HepG2 (cell line): Measurements from ENCODE around the gene CHRNB2. TPM values are rescaled to one million over a fixed set of nuclear protein-coding genes. Genes with fewer than 3 reads are reported as not detected.

Experiments
- CBX2 ChIP-seq, 2 experiments: fragments of 200-600 bp in 1 of 2; sonication (generic); formaldehyde crosslinking in 1 of 2; IDR thresholded peaks; 2 replicates each; pipeline versions ENCODE4 v1.7.0 to v1.8.1; 2018 to 2022; ENCODE audit warnings: low read depth in 2 of 2, low read length in 1 of 2, mild to moderate bottlenecking in 1 of 2, missing genetic modification reagents in 1 of 2
- CHCHD3 ChIP-seq: sonication (generic); formaldehyde crosslinking; IDR thresholded peaks from 2 replicates; pipeline ENCODE4 v1.8.0; 2022; ENCODE audit warnings: mild to moderate bottlenecking, missing genetic modification reagents, moderate library complexity
- DNMT3B ChIP-seq: conservative IDR thresholded peaks from 2 replicates; pipeline ENCODE4 v1.6.1; 2016; ENCODE audit warnings: missing biosample characterization, control low read depth
- EEA1 ChIP-seq: sonication (generic); formaldehyde crosslinking; IDR thresholded peaks from 2 replicates; pipeline ENCODE4 v1.5.1; 2020; ENCODE audit warnings: mild to moderate bottlenecking, missing genetic modification reagents, borderline replicate concordance
- ELK4 ChIP-seq: sonication (generic); formaldehyde crosslinking; IDR thresholded peaks from 2 replicates; pipeline ENCODE4 v1.9.0; 2021; ENCODE audit warnings: missing genetic modification reagents, borderline replicate concordance
- EZH2 ChIP-seq: conservative IDR thresholded peaks from 2 replicates; pipeline ENCODE4 v1.6.1; 2012; ENCODE audit warnings: mild to moderate bottlenecking, low read depth, low read length, moderate library complexity
- KDM6A ChIP-seq: IDR thresholded peaks from 2 replicates; pipeline ENCODE4 v1.6.1; 2016; ENCODE audit warnings: low read depth
- KLF15 ChIP-seq: sonication (generic); formaldehyde crosslinking; IDR thresholded peaks from 2 replicates; pipeline ENCODE4 v1.8.1; 2023; ENCODE audit warnings: borderline replicate concordance, mild to moderate bottlenecking, inconsistent platforms, missing genetic modification reagents, mixed read lengths
- MEIS1 ChIP-seq: sonication (generic); formaldehyde crosslinking; IDR thresholded peaks from 2 replicates; pipeline ENCODE4 v1.9.0; 2021; ENCODE audit warnings: mild to moderate bottlenecking, missing genetic modification reagents, moderate library complexity, borderline replicate concordance
- MTA1 ChIP-seq: sonication (generic); formaldehyde crosslinking; IDR thresholded peaks from 2 replicates; pipeline ENCODE4 v1.4.0; 2020; ENCODE audit warnings: missing genetic modification reagents, mild to moderate bottlenecking, borderline replicate concordance
- MXD4 ChIP-seq: IDR thresholded peaks from 2 replicates; pipeline ENCODE4 v1.6.1; 2016; ENCODE audit warnings: mild to moderate bottlenecking, missing biosample characterization, missing genetic modification reagents
- NONO ChIP-seq, 2 experiments: fragments of 450-650 bp in 1 of 2; sonication (generic) in 1 of 2; formaldehyde crosslinking in 1 of 2; IDR thresholded peaks in 1 of 2; conservative IDR thresholded peaks in 1 of 2; 2 replicates each; pipeline versions ENCODE4 v1.6.1 to v1.8.0; 2017 to 2022; ENCODE audit warnings: mild to moderate bottlenecking in 1 of 2, missing genetic modification reagents in 1 of 2, moderate library complexity in 1 of 2
- PAF1 ChIP-seq: IDR thresholded peaks from 2 replicates; pipeline ENCODE4 v1.6.1; 2016; ENCODE audit warnings: missing genetic modification reagents, missing compliant biosample characterization
- REL ChIP-seq: sonication (generic); formaldehyde crosslinking; conservative IDR thresholded peaks from 2 replicates; pipeline ENCODE4 v1.8.0; 2022; ENCODE audit warnings: mild to moderate bottlenecking, missing genetic modification reagents, moderate library complexity
- SP1 ChIP-seq, 2 experiments: fragments of 450-650 bp in 1 of 2; sonication (generic) in 1 of 2; formaldehyde crosslinking in 1 of 2; IDR thresholded peaks; 2 replicates each; pipeline versions ENCODE4 v1.4.0 to v1.6.1; 2016 to 2020; ENCODE audit warnings: missing genetic modification reagents in 1 of 2
- STAT6 ChIP-seq: sonication (generic); formaldehyde crosslinking; IDR thresholded peaks from 2 replicates; pipeline ENCODE4 v1.4.0; 2020; ENCODE audit warnings: missing genetic modification reagents, mild to moderate bottlenecking, borderline replicate concordance
- TRIM24 ChIP-seq: sonication (generic); formaldehyde crosslinking; IDR thresholded peaks from 2 replicates; pipeline ENCODE4 v1.8.0; 2022; ENCODE audit warnings: mild to moderate bottlenecking, missing genetic modification reagents
- ZNF207 ChIP-seq: fragments of 450-650 bp; IDR thresholded peaks from 2 replicates; pipeline ENCODE4 v1.6.1; 2016; ENCODE audit warnings: antibody characterized with exemption, borderline replicate concordance
- ZNF253 ChIP-seq: sonication (generic); formaldehyde crosslinking; IDR thresholded peaks from 2 replicates; pipeline ENCODE4 v1.8.0; 2022; ENCODE audit warnings: mild to moderate bottlenecking, missing genetic modification reagents, borderline replicate concordance
- ZNF333 ChIP-seq: sonication (generic); formaldehyde crosslinking; IDR thresholded peaks from 2 replicates; pipeline ENCODE4 v1.4.0; 2020; ENCODE audit warnings: mild to moderate bottlenecking, missing genetic modification reagents, borderline replicate concordance
- ZNF337 ChIP-seq: sonication (generic); formaldehyde crosslinking; IDR thresholded peaks from 2 replicates; pipeline ENCODE4 v1.5.1; 2020; ENCODE audit warnings: missing genetic modification reagents, low read depth, mild to moderate bottlenecking, borderline replicate concordance
- ZNF572 ChIP-seq: sonication (generic); formaldehyde crosslinking; IDR thresholded peaks from 2 replicates; pipeline ENCODE4 v1.5.1; 2020; ENCODE audit warnings: mild to moderate bottlenecking, missing genetic modification reagents
- ZNF652 ChIP-seq: IDR thresholded peaks from 2 replicates; pipeline ENCODE4 v1.6.1; 2016; ENCODE audit warnings: low read depth, borderline replicate concordance
- polyA plus RNA-seq, 8 experiments: library from polyadenylated mRNA; depleted of rRNA in 3 of 8; stranded (reverse) in 7 of 8; unstranded in 1 of 8; fragments of >200 nt; fragmentation: Illumina TruSeq in 4 of 8; extraction: Trizol in 4 of 8; gene quantifications; 2 replicates each; pipeline versions ENCODE4 v1.2.1 to v1.2.3, GENCODE V29; 2011 to 2016; ENCODE audit warnings: low read depth in 4 of 8, missing spikeins in 1 of 8, mixed read lengths in 1 of 8; ENCODE audit not compliant: insufficient read depth in 1 of 8
- total RNA-seq, 5 experiments: library from RNA; depleted of rRNA; stranded (reverse); fragments of >200 nt; fragmentation: Illumina TruSeq; extraction: Trizol; gene quantifications; 2 replicates each; pipeline ENCODE4 v1.2.3, GENCODE V29; 2016; ENCODE audit warnings: low read depth in 1 of 5
- TF ChIP-seq, protein P1 (sequence below): IDR thresholded peaks from 2 replicates; pipeline ENCODE4 v1.6.1; 2016; ENCODE audit warnings: missing genetic modification reagents, missing compliant biosample characterization
- TF ChIP-seq, protein P2 (sequence below): sonication (generic); formaldehyde crosslinking; IDR thresholded peaks from 2 replicates; pipeline ENCODE4 v1.4.0; 2020; ENCODE audit warnings: mild to moderate bottlenecking, missing genetic modification reagents

CHRNB2 gene
- total and polyA plus RNA-seq, 2 of the 13 experiments (the other 11 are each of a cell fraction or from before 2014, with no cell fraction given): 0.03 to 0.07 TPM

GRCh38 chr1:154607609-154608396 lies 40.2 kb downstream of the CHRNB2 start, which contains the start of gene ADAR (continued):
- TF ChIP-seq STAT6 (CRISPR knock-in tag) (no peak; the same call in 1 of the 2 replicates), MXD4 (no peak; the same call in 1 of the 2 replicates), ZNF253 (CRISPR knock-in tag) (no peak), KLF15 (CRISPR knock-in tag) (no peak), REL (CRISPR knock-in tag) (peak; percentile 28), ZNF652 (CRISPR knock-in tag) (no peak), MEIS1 (CRISPR knock-in tag) (no peak), MTA1 (no peak), ELK4 (no peak), NONO (IDR thresholded peaks at IDR 0.05) (no peak), NONO (CRISPR knock-in tag; conservative IDR thresholded peaks at IDR 0.05) (peak; percentile 70; the same call in 1 of the 2 replicates), ZNF337 (no peak), ZNF333 (CRISPR knock-in tag) (no peak; the same call in 1 of the 2 replicates), ZNF207 (no peak), DNMT3B (CRISPR knock-in tag) (0 out of 2 replicates have a peak, but pooled peaks have one; percentile 21), KDM6A (CRISPR knock-in tag) (no peak), TRIM24 (CRISPR knock-in tag) (no peak), ZNF572 (CRISPR knock-in tag) (no peak), CBX2 (IDR thresholded peaks at IDR 0.05; ENCODE audit: low read depth, low read length) (no peak), CBX2 (CRISPR knock-in tag; IDR thresholded peaks at IDR 0.05; ENCODE audit: low read depth) (no peak), PAF1 (CRISPR knock-in tag) (no peak), EEA1 (CRISPR knock-in tag) (no peak), CHCHD3 (CRISPR knock-in tag) (no peak), SP1 (IDR thresholded peaks at IDR 0.05) (no peak), SP1 (CRISPR knock-in tag; IDR thresholded peaks at IDR 0.05) (no peak; the same call in 1 of the 2 replicates), EZH2 (no peak)
- TF ChIP-seq, protein P1, sequence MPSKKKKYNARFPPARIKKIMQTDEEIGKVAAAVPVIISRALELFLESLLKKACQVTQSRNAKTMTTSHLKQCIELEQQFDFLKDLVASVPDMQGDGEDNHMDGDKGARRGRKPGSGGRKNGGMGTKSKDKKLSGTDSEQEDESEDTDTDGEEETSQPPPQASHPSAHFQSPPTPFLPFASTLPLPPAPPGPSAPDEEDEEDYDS: no peak
- TF ChIP-seq, protein P2, sequence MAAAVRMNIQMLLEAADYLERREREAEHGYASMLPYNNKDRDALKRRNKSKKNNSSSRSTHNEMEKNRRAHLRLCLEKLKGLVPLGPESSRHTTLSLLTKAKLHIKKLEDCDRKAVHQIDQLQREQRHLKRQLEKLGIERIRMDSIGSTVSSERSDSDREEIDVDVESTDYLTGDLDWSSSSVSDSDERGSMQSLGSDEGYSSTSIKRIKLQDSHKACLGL (CRISPR knock-in tag): peak; percentile 55; the same call in 1 of the 2 replicates
